ENCODE results near the gene ANO1.

DNA sequence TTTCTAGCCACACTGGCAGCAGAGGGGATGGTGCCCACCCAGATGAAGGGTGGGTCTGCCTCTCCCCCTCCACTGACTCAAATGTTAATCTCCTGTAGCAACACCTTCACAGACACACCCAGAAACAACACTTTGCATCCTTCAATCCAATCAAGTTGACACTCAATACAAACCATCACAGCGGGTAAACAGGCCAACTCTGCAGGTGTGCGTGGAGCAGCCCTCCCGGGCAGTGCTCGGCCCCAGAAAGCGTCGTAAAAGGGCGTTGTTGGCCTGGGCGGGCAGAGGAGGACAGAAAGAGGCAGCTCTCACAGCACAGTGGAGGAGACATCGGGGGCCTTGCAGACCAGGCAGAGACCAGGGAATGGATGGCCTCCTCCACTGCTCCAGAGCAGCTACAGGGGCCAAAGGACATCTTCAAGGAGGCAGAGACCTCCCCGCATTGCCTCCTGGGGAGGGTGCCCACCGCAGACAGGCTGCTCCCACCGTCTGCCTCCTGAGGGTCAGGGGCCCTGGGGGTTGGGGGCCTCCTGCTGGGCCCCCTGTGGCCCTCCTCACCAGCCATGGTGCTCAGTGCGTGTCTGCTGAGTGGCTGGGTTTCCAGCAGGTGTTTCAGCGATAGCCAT lies 68.9 kb downstream of the ANO1 start:
- TF ChIP-seq, protein P1, sequence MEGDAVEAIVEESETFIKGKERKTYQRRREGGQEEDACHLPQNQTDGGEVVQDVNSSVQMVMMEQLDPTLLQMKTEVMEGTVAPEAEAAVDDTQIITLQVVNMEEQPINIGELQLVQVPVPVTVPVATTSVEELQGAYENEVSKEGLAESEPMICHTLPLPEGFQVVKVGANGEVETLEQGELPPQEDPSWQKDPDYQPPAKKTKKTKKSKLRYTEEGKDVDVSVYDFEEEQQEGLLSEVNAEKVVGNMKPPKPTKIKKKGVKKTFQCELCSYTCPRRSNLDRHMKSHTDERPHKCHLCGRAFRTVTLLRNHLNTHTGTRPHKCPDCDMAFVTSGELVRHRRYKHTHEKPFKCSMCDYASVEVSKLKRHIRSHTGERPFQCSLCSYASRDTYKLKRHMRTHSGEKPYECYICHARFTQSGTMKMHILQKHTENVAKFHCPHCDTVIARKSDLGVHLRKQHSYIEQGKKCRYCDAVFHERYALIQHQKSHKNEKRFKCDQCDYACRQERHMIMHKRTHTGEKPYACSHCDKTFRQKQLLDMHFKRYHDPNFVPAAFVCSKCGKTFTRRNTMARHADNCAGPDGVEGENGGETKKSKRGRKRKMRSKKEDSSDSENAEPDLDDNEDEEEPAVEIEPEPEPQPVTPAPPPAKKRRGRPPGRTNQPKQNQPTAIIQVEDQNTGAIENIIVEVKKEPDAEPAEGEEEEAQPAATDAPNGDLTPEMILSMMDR (IDR thresholded peaks at IDR 0.05) = no peak
- no peak for TF ChIP-seq POLR2A (IDR thresholded peaks at IDR 0.05)
